ENCODE data around the gene PDCL3. TPM values are rescaled to one million over a fixed set of nuclear protein-coding genes. Genes with fewer than 3 reads are reported as not detected.

PDCL3 gene
- total and polyA plus RNA-seq, 2 experiments from 2014 or later: 28.1 to 72.4 TPM

DNA sequence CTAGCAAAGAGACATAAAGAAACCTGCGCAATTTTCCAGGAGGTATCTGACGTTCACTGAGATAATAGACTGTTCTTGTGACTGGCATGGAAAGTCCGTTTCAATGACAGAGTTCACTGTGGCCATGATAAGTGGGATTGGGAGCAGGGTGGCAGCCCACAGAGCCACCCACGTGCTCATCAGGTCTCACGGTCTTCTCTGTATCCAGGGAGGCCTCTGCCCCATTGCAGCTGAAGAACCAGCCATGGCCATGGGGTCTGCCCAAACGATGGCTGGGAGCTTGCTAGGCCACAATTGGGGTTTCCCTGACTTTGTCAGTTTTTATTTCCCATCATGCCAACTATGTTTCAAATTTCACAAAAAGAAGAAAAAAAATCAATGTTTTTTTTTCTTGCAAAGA lies 57.2 kb downstream of the PDCL3 start (continued):
- TF ChIP-seq, protein P1, sequence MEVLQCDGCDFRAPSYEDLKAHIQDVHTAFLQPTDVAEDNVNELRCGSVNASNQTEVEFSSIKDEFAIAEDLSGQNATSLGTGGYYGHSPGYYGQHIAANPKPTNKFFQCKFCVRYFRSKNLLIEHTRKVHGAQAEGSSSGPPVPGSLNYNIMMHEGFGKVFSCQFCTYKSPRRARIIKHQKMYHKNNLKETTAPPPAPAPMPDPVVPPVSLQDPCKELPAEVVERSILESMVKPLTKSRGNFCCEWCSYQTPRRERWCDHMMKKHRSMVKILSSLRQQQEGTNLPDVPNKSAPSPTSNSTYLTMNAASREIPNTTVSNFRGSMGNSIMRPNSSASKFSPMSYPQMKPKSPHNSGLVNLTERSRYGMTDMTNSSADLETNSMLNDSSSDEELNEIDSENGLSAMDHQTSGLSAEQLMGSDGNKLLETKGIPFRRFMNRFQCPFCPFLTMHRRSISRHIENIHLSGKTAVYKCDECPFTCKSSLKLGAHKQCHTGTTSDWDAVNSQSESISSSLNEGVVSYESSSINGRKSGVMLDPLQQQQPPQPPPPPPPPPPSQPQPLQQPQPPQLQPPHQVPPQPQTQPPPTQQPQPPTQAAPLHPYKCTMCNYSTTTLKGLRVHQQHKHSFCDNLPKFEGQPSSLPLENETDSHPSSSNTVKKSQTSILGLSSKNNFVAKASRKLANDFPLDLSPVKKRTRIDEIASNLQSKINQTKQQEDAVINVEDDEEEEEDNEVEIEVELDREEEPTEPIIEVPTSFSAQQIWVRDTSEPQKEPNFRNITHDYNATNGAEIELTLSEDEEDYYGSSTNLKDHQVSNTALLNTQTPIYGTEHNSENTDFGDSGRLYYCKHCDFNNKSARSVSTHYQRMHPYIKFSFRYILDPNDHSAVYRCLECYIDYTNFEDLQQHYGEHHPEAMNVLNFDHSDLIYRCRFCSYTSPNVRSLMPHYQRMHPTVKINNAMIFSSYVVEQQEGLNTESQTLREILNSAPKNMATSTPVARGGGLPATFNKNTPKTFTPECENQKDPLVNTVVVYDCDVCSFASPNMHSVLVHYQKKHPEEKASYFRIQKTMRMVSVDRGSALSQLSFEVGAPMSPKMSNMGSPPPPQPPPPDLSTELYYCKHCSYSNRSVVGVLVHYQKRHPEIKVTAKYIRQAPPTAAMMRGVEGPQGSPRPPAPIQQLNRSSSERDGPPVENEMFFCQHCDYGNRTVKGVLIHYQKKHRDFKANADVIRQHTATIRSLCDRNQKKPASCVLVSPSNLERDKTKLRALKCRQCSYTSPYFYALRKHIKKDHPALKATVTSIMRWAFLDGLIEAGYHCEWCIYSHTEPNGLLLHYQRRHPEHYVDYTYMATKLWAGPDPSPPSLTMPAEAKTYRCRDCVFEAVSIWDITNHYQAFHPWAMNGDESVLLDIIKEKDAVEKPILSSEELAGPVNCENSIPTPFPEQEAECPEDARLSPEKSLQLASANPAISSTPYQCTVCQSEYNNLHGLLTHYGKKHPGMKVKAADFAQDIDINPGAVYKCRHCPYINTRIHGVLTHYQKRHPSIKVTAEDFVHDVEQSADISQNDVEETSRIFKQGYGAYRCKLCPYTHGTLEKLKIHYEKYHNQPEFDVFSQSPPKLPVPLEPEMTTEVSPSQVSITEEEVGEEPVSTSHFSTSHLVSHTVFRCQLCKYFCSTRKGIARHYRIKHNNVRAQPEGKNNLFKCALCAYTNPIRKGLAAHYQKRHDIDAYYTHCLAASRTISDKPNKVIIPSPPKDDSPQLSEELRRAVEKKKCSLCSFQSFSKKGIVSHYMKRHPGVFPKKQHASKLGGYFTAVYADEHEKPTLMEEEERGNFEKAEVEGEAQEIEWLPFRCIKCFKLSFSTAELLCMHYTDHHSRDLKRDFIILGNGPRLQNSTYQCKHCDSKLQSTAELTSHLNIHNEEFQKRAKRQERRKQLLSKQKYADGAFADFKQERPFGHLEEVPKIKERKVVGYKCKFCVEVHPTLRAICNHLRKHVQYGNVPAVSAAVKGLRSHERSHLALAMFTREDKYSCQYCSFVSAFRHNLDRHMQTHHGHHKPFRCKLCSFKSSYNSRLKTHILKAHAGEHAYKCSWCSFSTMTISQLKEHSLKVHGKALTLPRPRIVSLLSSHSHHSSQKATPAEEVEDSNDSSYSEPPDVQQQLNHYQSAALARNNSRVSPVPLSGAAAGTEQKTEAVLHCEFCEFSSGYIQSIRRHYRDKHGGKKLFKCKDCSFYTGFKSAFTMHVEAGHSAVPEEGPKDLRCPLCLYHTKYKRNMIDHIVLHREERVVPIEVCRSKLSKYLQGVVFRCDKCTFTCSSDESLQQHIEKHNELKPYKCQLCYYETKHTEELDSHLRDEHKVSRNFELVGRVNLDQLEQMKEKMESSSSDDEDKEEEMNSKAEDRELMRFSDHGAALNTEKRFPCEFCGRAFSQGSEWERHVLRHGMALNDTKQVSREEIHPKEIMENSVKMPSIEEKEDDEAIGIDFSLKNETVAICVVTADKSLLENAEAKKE (CRISPR knock-in tag; IDR thresholded peaks at IDR 0.05): no peak
- no peak for TF ChIP-seq NANOG (IDR thresholded peaks at IDR 0.05; ENCODE audit: borderline replicate concordance)

DNA sequence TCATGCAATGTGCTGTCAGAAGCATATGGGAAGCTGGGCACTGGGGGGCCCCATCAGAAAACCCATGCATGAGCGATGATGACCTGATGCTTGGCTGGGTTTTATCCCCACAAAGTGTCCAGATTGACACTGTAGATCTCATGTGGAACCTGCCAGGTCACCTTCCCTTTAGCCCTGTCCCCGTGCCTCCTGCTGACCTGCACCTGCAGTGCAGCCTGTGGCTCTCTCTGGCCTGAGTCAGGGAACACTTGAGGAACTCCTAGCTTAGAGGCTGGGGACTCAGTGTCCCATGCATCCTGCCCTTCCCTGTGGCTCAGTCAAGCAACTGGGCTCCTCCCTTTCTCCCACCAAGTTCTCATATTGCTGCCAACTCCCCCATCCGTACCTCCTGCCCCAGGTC lies 57.7 kb downstream of the PDCL3 start:
- no peaks in the 10 kb centered on the region for H3F3A ChIP-seq (replicated peaks; ENCODE audit: low read depth)
- TF ChIP-seq, protein P2, sequence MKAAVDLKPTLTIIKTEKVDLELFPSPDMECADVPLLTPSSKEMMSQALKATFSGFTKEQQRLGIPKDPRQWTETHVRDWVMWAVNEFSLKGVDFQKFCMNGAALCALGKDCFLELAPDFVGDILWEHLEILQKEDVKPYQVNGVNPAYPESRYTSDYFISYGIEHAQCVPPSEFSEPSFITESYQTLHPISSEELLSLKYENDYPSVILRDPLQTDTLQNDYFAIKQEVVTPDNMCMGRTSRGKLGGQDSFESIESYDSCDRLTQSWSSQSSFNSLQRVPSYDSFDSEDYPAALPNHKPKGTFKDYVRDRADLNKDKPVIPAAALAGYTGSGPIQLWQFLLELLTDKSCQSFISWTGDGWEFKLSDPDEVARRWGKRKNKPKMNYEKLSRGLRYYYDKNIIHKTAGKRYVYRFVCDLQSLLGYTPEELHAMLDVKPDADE (IDR thresholded peaks at IDR 0.05): no peak
- no peak for TF ChIP-seq ZNF114 (CRISPR knock-in tag; IDR thresholded peaks at IDR 0.05)
- TF ChIP-seq JUNB (IDR thresholded peaks at IDR 0.05; ENCODE audit: unreplicated experiment): no peak
- TF ChIP-seq EZH2 (IDR thresholded peaks at IDR 0.05; ENCODE audit: low read depth, unreplicated experiment): no peak
- no peak for TF ChIP-seq NANOG (IDR thresholded peaks at IDR 0.05; ENCODE audit: borderline replicate concordance)
- no peak for TF ChIP-seq CREB1 (CRISPR knock-in tag; IDR thresholded peaks at IDR 0.05; ENCODE audit: low read depth)
- TF ChIP-seq, protein P3, sequence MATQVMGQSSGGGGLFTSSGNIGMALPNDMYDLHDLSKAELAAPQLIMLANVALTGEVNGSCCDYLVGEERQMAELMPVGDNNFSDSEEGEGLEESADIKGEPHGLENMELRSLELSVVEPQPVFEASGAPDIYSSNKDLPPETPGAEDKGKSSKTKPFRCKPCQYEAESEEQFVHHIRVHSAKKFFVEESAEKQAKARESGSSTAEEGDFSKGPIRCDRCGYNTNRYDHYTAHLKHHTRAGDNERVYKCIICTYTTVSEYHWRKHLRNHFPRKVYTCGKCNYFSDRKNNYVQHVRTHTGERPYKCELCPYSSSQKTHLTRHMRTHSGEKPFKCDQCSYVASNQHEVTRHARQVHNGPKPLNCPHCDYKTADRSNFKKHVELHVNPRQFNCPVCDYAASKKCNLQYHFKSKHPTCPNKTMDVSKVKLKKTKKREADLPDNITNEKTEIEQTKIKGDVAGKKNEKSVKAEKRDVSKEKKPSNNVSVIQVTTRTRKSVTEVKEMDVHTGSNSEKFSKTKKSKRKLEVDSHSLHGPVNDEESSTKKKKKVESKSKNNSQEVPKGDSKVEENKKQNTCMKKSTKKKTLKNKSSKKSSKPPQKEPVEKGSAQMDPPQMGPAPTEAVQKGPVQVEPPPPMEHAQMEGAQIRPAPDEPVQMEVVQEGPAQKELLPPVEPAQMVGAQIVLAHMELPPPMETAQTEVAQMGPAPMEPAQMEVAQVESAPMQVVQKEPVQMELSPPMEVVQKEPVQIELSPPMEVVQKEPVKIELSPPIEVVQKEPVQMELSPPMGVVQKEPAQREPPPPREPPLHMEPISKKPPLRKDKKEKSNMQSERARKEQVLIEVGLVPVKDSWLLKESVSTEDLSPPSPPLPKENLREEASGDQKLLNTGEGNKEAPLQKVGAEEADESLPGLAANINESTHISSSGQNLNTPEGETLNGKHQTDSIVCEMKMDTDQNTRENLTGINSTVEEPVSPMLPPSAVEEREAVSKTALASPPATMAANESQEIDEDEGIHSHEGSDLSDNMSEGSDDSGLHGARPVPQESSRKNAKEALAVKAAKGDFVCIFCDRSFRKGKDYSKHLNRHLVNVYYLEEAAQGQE (IDR thresholded peaks at IDR 0.05; ENCODE audit: unreplicated experiment): no peak
- TF ChIP-seq ZNF331 (CRISPR knock-in tag; IDR thresholded peaks at IDR 0.05; ENCODE audit: low read depth): no peak
- TF ChIP-seq EZH2phosphoT487 (IDR thresholded peaks at IDR 0.05; ENCODE audit: unreplicated experiment): no peak
- TF ChIP-seq, protein P4, sequence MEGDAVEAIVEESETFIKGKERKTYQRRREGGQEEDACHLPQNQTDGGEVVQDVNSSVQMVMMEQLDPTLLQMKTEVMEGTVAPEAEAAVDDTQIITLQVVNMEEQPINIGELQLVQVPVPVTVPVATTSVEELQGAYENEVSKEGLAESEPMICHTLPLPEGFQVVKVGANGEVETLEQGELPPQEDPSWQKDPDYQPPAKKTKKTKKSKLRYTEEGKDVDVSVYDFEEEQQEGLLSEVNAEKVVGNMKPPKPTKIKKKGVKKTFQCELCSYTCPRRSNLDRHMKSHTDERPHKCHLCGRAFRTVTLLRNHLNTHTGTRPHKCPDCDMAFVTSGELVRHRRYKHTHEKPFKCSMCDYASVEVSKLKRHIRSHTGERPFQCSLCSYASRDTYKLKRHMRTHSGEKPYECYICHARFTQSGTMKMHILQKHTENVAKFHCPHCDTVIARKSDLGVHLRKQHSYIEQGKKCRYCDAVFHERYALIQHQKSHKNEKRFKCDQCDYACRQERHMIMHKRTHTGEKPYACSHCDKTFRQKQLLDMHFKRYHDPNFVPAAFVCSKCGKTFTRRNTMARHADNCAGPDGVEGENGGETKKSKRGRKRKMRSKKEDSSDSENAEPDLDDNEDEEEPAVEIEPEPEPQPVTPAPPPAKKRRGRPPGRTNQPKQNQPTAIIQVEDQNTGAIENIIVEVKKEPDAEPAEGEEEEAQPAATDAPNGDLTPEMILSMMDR (conservative IDR thresholded peaks at IDR 0.05; ENCODE audit: low read depth in 2 of 2): no peak
- no peak for TF ChIP-seq STAT1 (IDR thresholded peaks at IDR 0.05; ENCODE audit: unreplicated experiment)
- TF ChIP-seq POLR2AphosphoS5 (IDR thresholded peaks at IDR 0.05; ENCODE audit: low read depth): no peak
- Mint-ChIP-seq H3K4me1 (no peaks in the 10 kb centered on the region), H3K4me3 (no peak overlapping the region), H3K27ac (no peak overlapping the region), H3K36me3 (ENCODE audit: low read depth) (0 out of 3 replicates have a peak, but pooled peaks cover 3% of the 10 kb centered on the region), H3K9me3 (peaks cover 15% of the 10 kb centered on the region; the same call in 2 of the 3 replicates), H3K27me3 (ENCODE audit: insufficient read depth, low read depth, poor library complexity) (peaks cover 5% of the 10 kb centered on the region)
- no peak for DNase-seq (ENCODE audit: low spot score)
- H4K20me1 ChIP-seq (replicated peaks; ENCODE audit: insufficient read depth): no peaks in the 10 kb centered on the region
- no peak overlapping the region for H3K4me3 ChIP-seq
- no peaks in the 10 kb centered on the region for H3K79me2 ChIP-seq (replicated peaks; ENCODE audit: insufficient read depth)
- H3K27me3 ChIP-seq (ENCODE audit: insufficient read depth): no peaks in the 10 kb centered on the region
- ATAC-seq: no peak
- no peaks in the 10 kb centered on the region for H3K9me2 ChIP-seq (ENCODE audit: insufficient read depth)
- H2AFZ ChIP-seq: no peak overlapping the region
- H3K27ac ChIP-seq (ENCODE audit: low read depth): no peak overlapping the region
- H3K4me2 ChIP-seq: no peak overlapping the region
- no peaks in the 10 kb centered on the region for H3K36me3 ChIP-seq (ENCODE audit: insufficient read depth)
- no peaks in the 10 kb centered on the region for H3K4me1 ChIP-seq (ENCODE audit: insufficient read depth)
